AG10803 (cell line): Measurements from ENCODE around the gene SLF2.
"Not testable (repeated sequence)": the region's sequence is repeated elsewhere in the genome, so short reads cannot be mapped to it uniquely, and the experiment has no call there.

ENCODE experiments used
- DNase-seq: peaks from one replicate; pipeline ENCODE4 v3.0.0; 2010; ENCODE audit warnings: low read depth
- H3K4me3 ChIP-seq: 2 replicates; pipeline ENCODE4 v1.5.1; 2011; ENCODE audit warnings: mild to moderate bottlenecking, low read length, control low read depth
- TF ChIP-seq, protein P1 (sequence below): conservative IDR thresholded peaks from 2 replicates; pipeline ENCODE4 v1.5.1; 2011; ENCODE audit warnings: mild to moderate bottlenecking, low read length, control low read depth, inconsistent platforms

The SLF2 gene

DNA sequence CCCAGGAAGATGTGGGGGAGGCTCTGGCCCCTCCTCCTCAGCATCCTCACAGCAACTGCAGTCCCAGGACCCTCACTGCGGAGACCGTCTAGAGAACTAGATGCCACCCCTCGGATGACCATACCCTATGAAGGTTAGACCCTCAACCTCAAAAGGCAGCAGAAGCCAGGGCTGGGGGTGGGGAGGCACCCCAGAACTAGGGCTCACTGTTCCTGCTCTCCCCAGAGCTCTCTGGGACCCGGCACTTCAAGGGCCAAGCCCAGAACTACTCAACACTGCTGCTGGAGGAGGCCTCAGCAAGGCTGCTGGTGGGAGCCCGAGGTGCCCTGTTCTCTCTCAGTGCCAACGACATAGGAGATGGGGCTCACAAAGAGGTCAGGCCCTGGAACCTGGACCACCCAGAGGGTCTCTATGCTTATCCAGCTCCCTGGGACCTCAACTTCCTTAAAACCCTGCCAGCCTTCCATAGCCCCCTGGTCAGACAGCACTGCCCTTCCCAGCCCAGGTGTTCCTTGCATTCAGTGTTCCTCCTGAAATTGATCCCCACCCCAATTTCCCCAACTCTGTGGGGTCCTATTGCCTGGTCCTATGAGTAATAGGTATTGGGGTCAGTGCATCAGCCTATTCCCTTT is 60.3 kb downstream of the SLF2 start:
- H3K4me3 ChIP-seq, result no peak overlapping the region
- DNase-seq, result no peak
- TF ChIP-seq, protein P1, sequence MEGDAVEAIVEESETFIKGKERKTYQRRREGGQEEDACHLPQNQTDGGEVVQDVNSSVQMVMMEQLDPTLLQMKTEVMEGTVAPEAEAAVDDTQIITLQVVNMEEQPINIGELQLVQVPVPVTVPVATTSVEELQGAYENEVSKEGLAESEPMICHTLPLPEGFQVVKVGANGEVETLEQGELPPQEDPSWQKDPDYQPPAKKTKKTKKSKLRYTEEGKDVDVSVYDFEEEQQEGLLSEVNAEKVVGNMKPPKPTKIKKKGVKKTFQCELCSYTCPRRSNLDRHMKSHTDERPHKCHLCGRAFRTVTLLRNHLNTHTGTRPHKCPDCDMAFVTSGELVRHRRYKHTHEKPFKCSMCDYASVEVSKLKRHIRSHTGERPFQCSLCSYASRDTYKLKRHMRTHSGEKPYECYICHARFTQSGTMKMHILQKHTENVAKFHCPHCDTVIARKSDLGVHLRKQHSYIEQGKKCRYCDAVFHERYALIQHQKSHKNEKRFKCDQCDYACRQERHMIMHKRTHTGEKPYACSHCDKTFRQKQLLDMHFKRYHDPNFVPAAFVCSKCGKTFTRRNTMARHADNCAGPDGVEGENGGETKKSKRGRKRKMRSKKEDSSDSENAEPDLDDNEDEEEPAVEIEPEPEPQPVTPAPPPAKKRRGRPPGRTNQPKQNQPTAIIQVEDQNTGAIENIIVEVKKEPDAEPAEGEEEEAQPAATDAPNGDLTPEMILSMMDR, result no peak

DNA sequence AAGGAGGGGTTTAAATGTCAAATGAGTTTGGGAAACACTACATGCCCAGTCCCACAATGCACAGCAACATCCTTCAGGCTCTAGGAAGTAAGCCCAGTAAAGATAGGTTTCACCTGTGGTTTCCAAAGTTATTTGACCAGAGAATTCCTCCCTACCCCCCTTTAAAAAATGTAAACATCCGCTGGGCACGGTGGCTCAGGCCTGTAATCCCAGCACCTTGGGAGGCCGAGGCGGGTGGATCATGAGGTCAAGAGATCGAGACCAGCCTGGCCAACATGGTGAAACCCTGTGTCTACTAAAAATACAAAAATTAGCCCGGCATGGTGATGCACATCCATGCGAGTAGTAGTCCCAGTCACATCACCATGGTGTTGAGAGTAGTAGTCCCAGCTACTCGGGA is 62.6 kb downstream of the SLF2 start:
- DNase-seq, H3K4me3 ChIP-seq: not testable (repeated sequence)

DNA sequence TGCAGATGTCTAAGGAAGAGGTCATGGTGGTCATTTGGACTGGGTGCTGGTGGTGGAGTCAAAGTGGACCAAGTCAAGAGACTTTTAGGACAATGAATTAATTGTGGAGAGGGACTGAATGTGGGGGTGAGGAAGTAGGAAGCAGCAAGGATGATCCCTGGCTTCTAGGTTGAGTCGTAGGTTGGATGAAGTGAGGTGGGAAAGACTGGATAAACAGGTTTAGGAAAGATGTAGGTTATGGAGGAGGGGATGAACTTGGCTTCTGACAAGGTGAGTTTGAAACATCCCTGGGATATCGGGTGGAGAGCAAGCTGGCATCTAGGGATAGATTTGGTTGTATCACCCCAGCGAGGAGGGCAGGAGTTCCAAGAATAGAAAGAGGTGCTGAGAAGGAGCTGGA is 64.1 kb downstream of the SLF2 start:
- H3K4me3 ChIP-seq, result no peak overlapping the region
- no peak for DNase-seq
- TF ChIP-seq, protein P1, result no peak

DNA sequence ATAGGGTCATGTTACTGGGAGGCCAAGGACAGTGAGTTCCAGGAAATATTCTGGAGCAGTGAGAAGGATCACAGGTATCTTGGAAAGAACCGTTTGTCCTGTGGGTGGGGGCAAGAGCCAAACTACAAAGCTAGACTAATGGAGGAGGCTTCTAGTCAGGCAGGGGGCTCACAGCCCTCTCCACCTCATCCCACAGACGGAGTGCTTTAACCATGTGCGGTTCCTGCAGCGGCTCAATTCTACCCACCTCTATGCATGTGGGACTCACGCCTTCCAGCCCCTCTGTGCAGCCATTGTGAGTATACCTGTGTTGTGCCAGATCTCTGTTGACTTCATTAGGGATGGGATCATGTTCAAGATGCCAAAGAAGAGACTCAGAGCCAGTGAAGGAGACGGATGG is 64.7 kb downstream of the SLF2 start:
- H3K4me3 ChIP-seq, result no peak overlapping the region
- TF ChIP-seq, protein P1, result no peak
- no peak for DNase-seq

DNA sequence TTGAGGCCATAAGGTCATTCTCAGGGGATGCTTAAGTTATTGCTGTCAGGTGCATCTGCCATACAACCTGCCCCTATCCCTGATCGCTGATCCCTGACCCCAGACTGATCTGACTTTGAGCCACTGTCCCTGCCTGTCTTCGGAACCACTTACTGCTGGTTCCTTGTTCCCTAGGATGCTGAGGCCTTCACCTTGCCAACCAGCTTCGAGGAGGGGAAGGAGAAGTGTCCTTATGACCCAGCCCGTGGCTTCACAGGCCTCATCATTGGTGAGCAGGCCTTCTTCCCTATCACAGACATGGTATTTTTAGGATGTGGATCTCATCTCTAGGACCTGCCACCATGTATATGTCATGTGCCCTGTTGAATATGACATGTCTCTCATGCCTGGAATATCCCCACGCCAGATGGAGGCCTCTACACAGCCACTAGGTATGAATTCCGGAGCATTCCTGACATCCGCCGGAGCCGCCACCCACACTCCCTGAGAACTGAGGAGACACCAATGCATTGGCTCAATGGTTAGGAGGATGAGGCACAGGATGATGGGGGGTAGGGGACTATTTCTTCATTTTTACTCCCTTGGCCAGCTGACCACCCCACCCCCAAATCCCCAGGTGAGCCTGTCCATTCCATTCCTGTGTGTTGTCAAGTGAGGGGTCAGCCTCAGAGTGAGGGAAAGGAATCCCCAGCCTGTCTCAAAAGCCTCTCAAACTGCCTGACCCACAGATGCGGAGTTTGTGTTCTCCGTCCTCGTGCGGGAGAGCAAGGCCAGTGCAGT is 65.5 kb downstream of the SLF2 start:
- no peak overlapping the region for H3K4me3 ChIP-seq
- no peak for DNase-seq
- TF ChIP-seq, protein P1, result no peak

DNA sequence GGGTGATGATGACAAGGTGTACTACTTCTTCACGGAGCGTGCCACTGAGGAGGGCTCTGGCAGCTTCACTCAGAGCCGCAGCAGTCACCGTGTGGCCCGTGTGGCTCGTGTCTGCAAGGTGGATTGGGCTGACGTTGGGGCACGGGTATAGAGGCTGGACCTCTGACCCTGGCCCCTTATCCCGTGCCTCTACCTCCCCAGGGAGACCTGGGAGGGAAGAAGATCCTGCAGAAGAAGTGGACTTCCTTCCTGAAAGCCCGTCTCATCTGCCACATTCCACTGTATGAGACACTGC is 66.1 kb downstream of the SLF2 start:
- TF ChIP-seq, protein P1, result no peak
- no peak for DNase-seq
- no peak overlapping the region for H3K4me3 ChIP-seq

DNA sequence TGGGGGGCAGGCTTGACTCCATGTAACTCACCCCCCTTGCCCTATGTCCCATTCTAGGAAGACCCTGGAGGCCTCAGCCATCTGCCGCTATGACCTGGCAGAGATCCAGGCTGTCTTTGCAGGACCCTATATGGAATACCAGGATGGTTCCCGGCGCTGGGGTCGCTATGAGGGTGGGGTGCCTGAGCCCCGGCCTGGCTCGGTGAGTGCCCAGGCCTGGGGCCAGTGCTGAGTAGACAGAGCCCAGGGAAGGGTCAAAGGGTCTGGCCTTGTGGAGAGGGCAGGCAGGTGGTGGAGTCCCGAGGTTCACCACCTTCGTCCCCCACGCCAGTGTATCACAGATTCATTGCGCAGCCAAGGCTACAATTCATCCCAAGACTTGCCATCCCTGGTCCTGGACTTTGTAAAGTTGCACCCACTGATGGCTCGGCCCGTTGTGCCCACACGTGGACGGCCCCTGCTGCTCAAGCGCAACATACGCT is 67.1 kb downstream of the SLF2 start:
- TF ChIP-seq, protein P1, result no peak
- H3K4me3 ChIP-seq, result no peak overlapping the region
- no peak for DNase-seq
